SK-N-SH treated with all-trans-retinoic acid at 6 μM for 48 hours (cell line): ENCODE measurements around the gene CHCHD1.

Source experiments
- ATAC-seq: fragments of 200-7000 bp; cut with Tn5 transposase; 3 replicates; pipeline ENCODE4 v1.9.1; 2020; ENCODE audit warnings: mild to moderate bottlenecking, moderate library complexity
- ARNTL ChIP-seq: fragments of 450-650 bp; formaldehyde crosslinking; IDR thresholded peaks from 2 replicates; pipeline ENCODE4 v1.5.0; 2020; ENCODE audit warnings: low read depth, mild to moderate bottlenecking, moderate library complexity, borderline replicate concordance
- BACH2 ChIP-seq: fragments of 250-450 bp; sonication (Bioruptor Pico); IDR thresholded peaks from 2 replicates; pipeline ENCODE4 v1.9.0; 2021; ENCODE audit warnings: mild to moderate bottlenecking, borderline replicate concordance
- CREB5 ChIP-seq: fragments of 250-450 bp; sonication (Bioruptor Pico); IDR thresholded peaks from 2 replicates; pipeline ENCODE4 v1.5.1; 2020; ENCODE audit warnings: low read depth, mild to moderate bottlenecking, moderate library complexity
- CSDC2 ChIP-seq: fragments of 250-450 bp; sonication (Bioruptor Pico); IDR thresholded peaks from 2 replicates; pipeline ENCODE4 v1.5.0; 2020; ENCODE audit warnings: mild to moderate bottlenecking, moderate library complexity
- CSRNP3 ChIP-seq: fragments of 250-450 bp; sonication (Bioruptor Pico); IDR thresholded peaks from 2 replicates; pipeline ENCODE4 v1.5.1; 2021; ENCODE audit warnings: mild to moderate bottlenecking, moderate library complexity
- ESRRG ChIP-seq: fragments of 250-450 bp; sonication (Bioruptor Pico); IDR thresholded peaks from 2 replicates; pipeline ENCODE4 v1.6.1; 2021; ENCODE audit warnings: mild to moderate bottlenecking
- GLIS3 ChIP-seq: fragments of 250-450 bp; sonication (Bioruptor Pico); IDR thresholded peaks from 2 replicates; pipeline ENCODE4 v1.5.0; 2020; ENCODE audit warnings: mild to moderate bottlenecking, moderate library complexity
- ISL1 ChIP-seq: fragments of 250-450 bp; sonication (Bioruptor Pico); IDR thresholded peaks from 2 replicates; pipeline ENCODE4 v2.1.2; 2022; ENCODE audit warnings: mild to moderate bottlenecking, moderate library complexity
- OSR1 ChIP-seq: fragments of 250-450 bp; sonication (Bioruptor Pico); IDR thresholded peaks from 2 replicates; pipeline ENCODE4 v1.8.0; 2022; ENCODE audit warnings: moderate library complexity, mild to moderate bottlenecking, inconsistent platforms
- PATZ1 ChIP-seq: fragments of 250-450 bp; sonication (Bioruptor Pico); IDR thresholded peaks from 2 replicates; pipeline ENCODE4 v1.8.0; 2020; ENCODE audit warnings: mild to moderate bottlenecking, moderate library complexity, borderline replicate concordance
- POU6F1 ChIP-seq: fragments of 250-450 bp; sonication (Bioruptor Pico); IDR thresholded peaks from 2 replicates; pipeline ENCODE4 v1.8.0; 2021; ENCODE audit warnings: low read depth, mild to moderate bottlenecking, moderate library complexity, borderline replicate concordance
- PPARA ChIP-seq: fragments of 250-450 bp; sonication (Bioruptor Pico); IDR thresholded peaks from 2 replicates; pipeline ENCODE4 v1.5.0; 2020; ENCODE audit warnings: mild to moderate bottlenecking, borderline replicate concordance
- RARB ChIP-seq: fragments of 250-450 bp; sonication (Bioruptor Pico); IDR thresholded peaks from 2 replicates; pipeline ENCODE4 v1.8.0; 2021; ENCODE audit warnings: mild to moderate bottlenecking, moderate library complexity
- SNAI2 ChIP-seq: fragments of 250-450 bp; sonication (Bioruptor Pico); IDR thresholded peaks from 2 replicates; pipeline ENCODE4 v1.5.0; 2020; ENCODE audit warnings: mild to moderate bottlenecking, moderate library complexity
- TCF4 ChIP-seq: fragments of 250-450 bp; sonication (Bioruptor Pico); IDR thresholded peaks from 2 replicates; pipeline ENCODE4 v1.8.0; 2021; ENCODE audit warnings: mild to moderate bottlenecking, moderate library complexity, borderline replicate concordance
- TOX ChIP-seq: fragments of 250-450 bp; sonication (Bioruptor Pico); IDR thresholded peaks from 2 replicates; pipeline ENCODE4 v1.8.0; 2021; ENCODE audit warnings: mild to moderate bottlenecking, moderate library complexity, borderline replicate concordance
- TSHZ2 ChIP-seq: fragments of 250-450 bp; sonication (Bioruptor Pico); IDR thresholded peaks from 2 replicates; pipeline ENCODE4 v1.5.0; 2020; ENCODE audit warnings: mild to moderate bottlenecking, moderate library complexity
- ZC3H10 ChIP-seq: fragments of 250-450 bp; sonication (Bioruptor Pico); IDR thresholded peaks from 2 replicates; pipeline ENCODE4 v1.5.1; 2021; ENCODE audit warnings: mild to moderate bottlenecking, moderate library complexity
- ZFP3 ChIP-seq: fragments of 250-450 bp; sonication (Bioruptor Pico); IDR thresholded peaks from 2 replicates; pipeline ENCODE4 v1.5.0; 2020; ENCODE audit warnings: mild to moderate bottlenecking, moderate library complexity
- ZFP30 ChIP-seq: fragments of 450-650 bp; formaldehyde crosslinking; IDR thresholded peaks from 2 replicates; pipeline ENCODE4 v1.5.0; 2022; ENCODE audit warnings: mild to moderate bottlenecking, moderate library complexity
- ZNF565 ChIP-seq: fragments of 450-650 bp; formaldehyde crosslinking; conservative IDR thresholded peaks from 2 replicates; pipeline ENCODE4 v1.5.0; 2020; ENCODE audit warnings: low read depth, mild to moderate bottlenecking, moderate library complexity
- ZNF70 ChIP-seq: fragments of 450-650 bp; formaldehyde crosslinking; IDR thresholded peaks from 2 replicates; pipeline ENCODE4 v1.5.0; 2020; ENCODE audit warnings: mild to moderate bottlenecking, moderate library complexity
- ZNF8 ChIP-seq: fragments of 450-650 bp; formaldehyde crosslinking; IDR thresholded peaks from 2 replicates; pipeline ENCODE4 v1.5.0; 2020; ENCODE audit warnings: mild to moderate bottlenecking, moderate library complexity

The CHCHD1 gene

GRCh38 chr10:73743327-73743904 lies 38.4 kb upstream of the CHCHD1 start:
- no peak; the same call in 2 of the 3 replicates for ATAC-seq
- TF ChIP-seq ZNF8 (CRISPR knock-in tag) (peak; percentile 46; the same call in 1 of the 2 replicates), ARNTL (CRISPR knock-in tag) (no peak), ZNF565 (CRISPR knock-in tag) (peak; percentile 78; the same call in 1 of the 2 replicates), BACH2 (CRISPR knock-in tag) (peak; percentile 91), TCF4 (CRISPR knock-in tag) (no peak), POU6F1 (CRISPR knock-in tag) (no peak; the same call in 1 of the 2 replicates), TOX (CRISPR knock-in tag) (peak; percentile 86), OSR1 (CRISPR knock-in tag) (peak; percentile 90; the same call in 1 of the 2 replicates), CSRNP3 (CRISPR knock-in tag) (peak; percentile 80), ZC3H10 (CRISPR knock-in tag) (peak; percentile 87; the same call in 1 of the 2 replicates), CSDC2 (peak; percentile 97), ZFP30 (CRISPR knock-in tag) (peak; percentile 19; the same call in 1 of the 2 replicates), GLIS3 (peak; percentile 73; the same call in 1 of the 2 replicates), PATZ1 (CRISPR knock-in tag) (0 out of 2 replicates have a peak, but pooled peaks have one; percentile 48), CREB5 (peak; percentile 86), RARB (peak; percentile 63; the same call in 1 of the 2 replicates), TSHZ2 (CRISPR knock-in tag) (peak; percentile 91), ZFP3 (CRISPR knock-in tag) (peak; percentile 87), SNAI2 (CRISPR knock-in tag) (peak; percentile 98), PPARA (CRISPR knock-in tag) (0 out of 2 replicates have a peak, but pooled peaks have one; percentile 36), ISL1 (CRISPR knock-in tag) (peak; percentile 72), ESRRG (CRISPR knock-in tag) (peak; percentile 69; the same call in 1 of the 2 replicates), ZNF70 (CRISPR knock-in tag) (peak; percentile 13; the same call in 1 of the 2 replicates)
